Chondrocyte (in vitro differentiated cells): Measurements from ENCODE around the gene ATL1. TPM values are rescaled to one million over a fixed set of nuclear protein-coding genes. Genes with fewer than 3 reads are reported as not detected.

Source experiments
- DNase-seq: peaks from one replicate; pipeline ENCODE4 v3.0.0; 2021; ENCODE audit warnings: mixed read lengths, low spot score
- H3K27ac Mint-ChIP-seq: one replicate; pipeline ENCODE4 v1.8.0; 2021; ENCODE audit warnings: mild to moderate bottlenecking, moderate library complexity, mixed read lengths; ENCODE audit not compliant: unreplicated experiment
- H3K27me3 Mint-ChIP-seq: 2 replicates; pipeline ENCODE4 v1.8.0; 2021; ENCODE audit warnings: low read depth, mixed read lengths
- H3K36me3 Mint-ChIP-seq: 2 replicates; pipeline ENCODE4 v1.8.0; 2021; ENCODE audit warnings: low read depth, mixed read lengths
- H3K4me1 Mint-ChIP-seq: 2 replicates; pipeline ENCODE4 v1.8.0; 2021; ENCODE audit warnings: low read depth, mild to moderate bottlenecking, mixed read lengths
- H3K4me3 Mint-ChIP-seq: one replicate; pipeline ENCODE4 v1.8.0; 2021; ENCODE audit warnings: mild to moderate bottlenecking, moderate library complexity, mixed read lengths; ENCODE audit not compliant: unreplicated experiment
- H3K9me3 Mint-ChIP-seq: 2 replicates; pipeline ENCODE4 v1.8.0; 2021; ENCODE audit warnings: low read depth, mixed read lengths
- CTCF ChIP-seq: fragments of 200-600 bp; sonication (generic); IDR thresholded peaks from 2 replicates; pipeline ENCODE4 v1.5.0; 2021; ENCODE audit warnings: antibody characterized with exemption, mild to moderate bottlenecking, moderate library complexity
- total RNA-seq: library from RNA; stranded (reverse); gene quantifications from 3 replicates; pipeline ENCODE4 v1.2.1, GENCODE V29; 2021

Gene ATL1
- total RNA-seq, 1 donor from 2014 or later, result 19.0 TPM

- Mint-ChIP-seq H3K9me3 (no peaks in the 10 kb centered on the region), H3K4me3 (peak overlapping the region; percentile 94), H3K4me1 (peaks cover 59% of the 10 kb centered on the region)
These were observed 30.4 kb upstream of the ATL1 start for GRCh38 chr14:50529288-50530179.

GRCh38 chr14:50530358-50530757 lies 29.6 kb upstream of the ATL1 start:
- Mint-ChIP-seq H3K36me3 (no peaks in the 10 kb centered on the region), H3K4me1 (peaks cover 51% of the 10 kb centered on the region), H3K4me3 (peak overlapping the region; percentile 94), H3K27me3 (no peaks in the 10 kb centered on the region), H3K9me3 (no peaks in the 10 kb centered on the region), H3K27ac (peak overlapping the region; percentile 94)
- DNase-seq, result no peak
- no peak for TF ChIP-seq CTCF

More at GRCh38 chr14:50529288-50530179, 30.4 kb upstream of the ATL1 start:
- no peak for TF ChIP-seq CTCF
- no peaks in the 10 kb centered on the region for H3K27me3 Mint-ChIP-seq
- peak overlapping the region; percentile 94 for H3K27ac Mint-ChIP-seq
- no peaks in the 10 kb centered on the region for H3K36me3 Mint-ChIP-seq
- no peak for DNase-seq

- no peak for TF ChIP-seq CTCF
- Mint-ChIP-seq H3K4me1 (peaks cover 50% of the 10 kb centered on the region), H3K4me3 (peak overlapping the region; percentile 94), H3K27ac (peak overlapping the region; percentile 94), H3K9me3 (no peaks in the 10 kb centered on the region), H3K36me3 (no peaks in the 10 kb centered on the region), H3K27me3 (peaks cover 1% of the 10 kb centered on the region)
- DNase-seq, result no peak
These were observed 29.1 kb upstream of the ATL1 start for GRCh38 chr14:50530794-50531365.

- Mint-ChIP-seq H3K4me3 (peak overlapping the region; percentile 94), H3K4me1 (peaks cover 43% of the 10 kb centered on the region), H3K36me3 (no peaks in the 10 kb centered on the region), H3K27ac (peak overlapping the region; percentile 94), H3K9me3 (no peaks in the 10 kb centered on the region), H3K27me3 (peaks cover 1% of the 10 kb centered on the region)
- TF ChIP-seq CTCF, result no peak
- peak; percentile 91 for DNase-seq
These were observed 28.1 kb upstream of the ATL1 start for GRCh38 chr14:50531595-50532501.
